GM12801 (cell line): Measurements from ENCODE around the gene IL23R.

Experiments
- TF ChIP-seq, protein P1 (sequence below): IDR thresholded peaks from one replicate; pipeline ENCODE4 v1.5.1; 2011; ENCODE audit warnings: control low read depth; ENCODE audit not compliant: insufficient read length; ENCODE audit errors: extremely low read depth

IL23R gene

DNA sequence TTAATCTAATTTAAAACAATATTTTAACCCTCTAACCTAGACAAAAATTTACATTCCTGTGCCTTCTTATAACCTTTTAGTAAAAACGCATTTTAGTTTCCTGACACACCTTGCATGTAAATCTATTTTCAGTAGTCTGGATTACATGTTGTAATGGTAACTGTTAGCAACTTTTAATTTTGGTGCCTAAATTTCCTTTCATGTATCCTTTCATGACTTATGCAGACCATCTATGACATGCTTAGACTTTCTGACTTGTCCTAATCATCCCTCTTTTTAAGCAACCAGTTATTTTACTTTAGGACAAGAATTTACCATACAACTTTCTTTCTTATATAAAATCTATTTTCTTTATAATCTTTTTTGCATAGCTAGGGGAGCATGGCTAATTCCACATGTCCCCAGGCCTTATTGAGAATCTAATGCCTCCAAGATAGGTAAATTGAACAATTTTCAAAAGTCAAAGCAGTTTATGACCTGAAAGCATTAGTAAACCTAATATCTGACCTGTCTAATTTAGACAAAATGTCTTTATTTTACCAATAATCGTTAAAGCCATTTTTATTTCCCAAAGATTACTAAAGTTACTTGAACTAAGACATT is 83.9 kb downstream of the IL23R start:
- TF ChIP-seq, protein P1, sequence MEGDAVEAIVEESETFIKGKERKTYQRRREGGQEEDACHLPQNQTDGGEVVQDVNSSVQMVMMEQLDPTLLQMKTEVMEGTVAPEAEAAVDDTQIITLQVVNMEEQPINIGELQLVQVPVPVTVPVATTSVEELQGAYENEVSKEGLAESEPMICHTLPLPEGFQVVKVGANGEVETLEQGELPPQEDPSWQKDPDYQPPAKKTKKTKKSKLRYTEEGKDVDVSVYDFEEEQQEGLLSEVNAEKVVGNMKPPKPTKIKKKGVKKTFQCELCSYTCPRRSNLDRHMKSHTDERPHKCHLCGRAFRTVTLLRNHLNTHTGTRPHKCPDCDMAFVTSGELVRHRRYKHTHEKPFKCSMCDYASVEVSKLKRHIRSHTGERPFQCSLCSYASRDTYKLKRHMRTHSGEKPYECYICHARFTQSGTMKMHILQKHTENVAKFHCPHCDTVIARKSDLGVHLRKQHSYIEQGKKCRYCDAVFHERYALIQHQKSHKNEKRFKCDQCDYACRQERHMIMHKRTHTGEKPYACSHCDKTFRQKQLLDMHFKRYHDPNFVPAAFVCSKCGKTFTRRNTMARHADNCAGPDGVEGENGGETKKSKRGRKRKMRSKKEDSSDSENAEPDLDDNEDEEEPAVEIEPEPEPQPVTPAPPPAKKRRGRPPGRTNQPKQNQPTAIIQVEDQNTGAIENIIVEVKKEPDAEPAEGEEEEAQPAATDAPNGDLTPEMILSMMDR: no peak

DNA sequence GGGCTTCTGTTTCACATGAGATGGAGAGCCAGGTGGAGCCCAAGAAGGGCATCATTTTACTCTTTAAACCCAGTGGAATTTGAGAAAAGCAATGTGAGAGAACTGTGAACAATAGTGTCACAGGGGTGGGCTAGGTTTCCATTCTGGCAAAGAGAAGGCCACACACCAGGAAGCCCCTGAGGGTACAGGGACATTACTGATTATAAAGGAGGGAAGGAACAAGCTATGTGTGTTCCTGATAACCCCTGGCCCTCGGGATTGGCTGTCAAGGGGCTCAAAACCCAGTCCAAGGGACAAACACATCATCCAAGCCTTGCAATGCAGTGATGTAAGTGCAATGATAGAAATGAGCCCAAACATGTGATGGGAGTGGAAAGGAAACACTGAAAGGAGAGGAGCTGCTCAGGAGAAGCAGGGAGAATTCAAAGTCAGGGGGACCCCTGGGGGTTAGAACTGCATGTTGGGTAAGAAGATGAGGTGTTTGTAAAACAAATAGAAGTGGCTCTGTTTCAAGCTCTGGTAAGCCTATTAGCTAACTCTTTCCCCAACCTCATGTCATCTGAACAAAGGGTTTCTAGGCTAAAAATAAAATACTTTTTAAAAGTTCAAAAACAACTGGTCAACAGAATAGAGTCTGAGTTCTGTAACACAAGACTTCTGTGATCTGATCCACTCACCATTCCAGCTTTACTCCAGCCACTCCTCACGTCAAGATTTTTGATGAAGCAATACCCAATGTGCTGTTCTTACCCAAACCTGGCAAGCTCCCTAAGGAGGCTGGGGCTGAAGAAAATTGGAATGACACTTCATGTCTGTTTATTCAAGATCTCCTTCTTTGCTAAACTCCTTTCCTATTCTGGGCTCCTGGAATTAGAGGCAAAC is 90.3 kb downstream of the IL23R start:
- TF ChIP-seq, protein P1: no peak

DNA sequence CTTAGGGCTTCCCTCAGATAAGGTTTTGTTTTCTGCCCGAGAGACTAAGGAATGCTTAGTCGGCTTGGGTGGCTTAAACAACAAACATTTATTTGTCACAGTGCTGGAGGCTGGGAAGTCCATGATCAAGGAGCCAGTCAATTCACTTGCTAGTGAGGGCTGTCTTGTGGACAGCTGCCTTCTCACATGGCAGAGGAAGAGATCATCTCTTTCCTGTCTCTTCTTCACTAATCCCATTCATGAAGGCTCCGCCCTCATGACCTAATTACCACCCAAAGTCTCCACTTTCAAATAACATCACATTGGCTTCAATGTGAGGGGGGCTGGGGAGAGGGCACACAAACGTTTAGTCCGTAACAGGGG is 90.9 kb downstream of the IL23R start:
- TF ChIP-seq, protein P1: no peak

DNA sequence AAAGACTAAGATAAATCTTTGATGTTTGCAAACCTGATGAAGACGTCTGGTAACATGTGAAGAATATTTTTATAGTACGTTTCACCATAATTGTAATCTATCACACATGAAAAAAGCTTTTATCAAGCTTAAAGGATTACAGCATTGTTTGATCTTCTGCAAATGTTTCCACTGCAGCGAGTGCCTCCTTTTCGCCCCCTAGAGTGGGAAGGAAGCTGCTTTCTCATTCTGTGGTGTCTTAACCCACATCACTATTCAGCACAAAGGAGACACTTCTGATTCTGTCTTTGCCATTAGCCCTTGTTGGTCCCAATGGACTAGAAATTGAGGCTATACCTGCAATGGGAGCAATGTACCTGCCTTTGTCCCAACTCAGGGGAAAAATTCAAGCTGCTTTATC is 95.4 kb downstream of the IL23R start:
- TF ChIP-seq, protein P1: no peak

DNA sequence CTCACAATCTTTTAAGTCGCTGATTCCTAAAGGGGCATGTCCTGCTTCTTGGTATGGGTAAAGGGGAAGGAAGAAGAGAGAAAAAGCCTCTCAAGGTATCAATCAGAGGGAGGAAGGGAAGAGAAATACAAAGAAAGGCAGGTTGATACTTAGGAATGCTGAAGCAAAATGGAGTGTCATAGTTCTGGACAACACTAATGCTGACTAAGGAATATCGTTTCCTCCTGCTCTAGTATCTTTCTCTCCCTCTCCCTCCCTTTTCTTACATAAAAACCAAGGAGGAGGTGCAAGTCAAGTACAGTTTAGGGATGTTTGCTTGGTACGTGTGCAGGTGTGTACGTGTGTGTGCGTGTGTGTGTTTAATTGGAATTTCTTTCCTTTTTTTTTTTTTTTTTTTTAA is 96.5 kb downstream of the IL23R start:
- TF ChIP-seq, protein P1: no peak

DNA sequence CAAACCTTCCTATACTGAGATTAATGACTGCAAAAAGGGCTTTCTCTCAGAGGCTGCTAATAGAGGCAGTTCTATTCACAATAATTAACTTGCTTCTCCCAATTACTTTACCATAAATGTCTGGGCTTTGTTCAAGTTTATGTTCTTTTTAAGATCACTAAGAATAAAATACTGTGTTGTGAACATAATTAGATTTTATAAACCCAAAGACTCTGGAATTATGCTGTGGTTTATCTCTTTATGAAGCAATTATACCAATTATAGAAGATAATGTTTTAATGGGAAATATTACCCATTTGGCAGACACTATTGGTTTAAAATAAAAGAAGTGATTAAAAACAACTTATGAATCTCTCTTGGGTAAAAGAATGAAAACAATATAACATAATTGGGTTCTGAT is 97.9 kb downstream of the IL23R start:
- TF ChIP-seq, protein P1: no peak

DNA sequence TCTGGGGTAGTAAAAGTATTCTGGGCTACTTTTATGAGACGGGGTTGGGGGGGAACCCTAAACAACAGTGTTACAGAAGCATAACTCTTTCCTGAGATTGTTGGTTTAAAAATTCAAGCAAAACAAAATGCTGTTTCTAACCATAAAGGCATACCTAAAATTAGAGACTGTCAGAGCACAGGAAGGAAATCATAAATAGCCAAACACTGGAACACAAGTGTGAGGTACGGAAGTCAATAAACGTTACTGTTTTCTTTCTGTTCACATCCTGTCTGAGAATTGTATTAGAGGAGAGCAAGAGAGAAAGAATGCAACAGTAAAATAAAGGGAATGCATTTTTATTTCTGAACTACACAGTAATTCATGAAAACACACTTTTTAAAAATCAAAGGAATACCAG is 98.6 kb downstream of the IL23R start:
- TF ChIP-seq, protein P1: no peak
